ENCODE data around the gene BAIAP2.
"Not testable (repeated sequence)": the region's sequence is repeated elsewhere in the genome, so short reads cannot be mapped to it uniquely, and the experiment has no call there.

The BAIAP2 gene

GRCh38 chr17:81142301-81143199, 107.6 kb downstream of the BAIAP2 start:
- TF ChIP-seq, protein P1, sequence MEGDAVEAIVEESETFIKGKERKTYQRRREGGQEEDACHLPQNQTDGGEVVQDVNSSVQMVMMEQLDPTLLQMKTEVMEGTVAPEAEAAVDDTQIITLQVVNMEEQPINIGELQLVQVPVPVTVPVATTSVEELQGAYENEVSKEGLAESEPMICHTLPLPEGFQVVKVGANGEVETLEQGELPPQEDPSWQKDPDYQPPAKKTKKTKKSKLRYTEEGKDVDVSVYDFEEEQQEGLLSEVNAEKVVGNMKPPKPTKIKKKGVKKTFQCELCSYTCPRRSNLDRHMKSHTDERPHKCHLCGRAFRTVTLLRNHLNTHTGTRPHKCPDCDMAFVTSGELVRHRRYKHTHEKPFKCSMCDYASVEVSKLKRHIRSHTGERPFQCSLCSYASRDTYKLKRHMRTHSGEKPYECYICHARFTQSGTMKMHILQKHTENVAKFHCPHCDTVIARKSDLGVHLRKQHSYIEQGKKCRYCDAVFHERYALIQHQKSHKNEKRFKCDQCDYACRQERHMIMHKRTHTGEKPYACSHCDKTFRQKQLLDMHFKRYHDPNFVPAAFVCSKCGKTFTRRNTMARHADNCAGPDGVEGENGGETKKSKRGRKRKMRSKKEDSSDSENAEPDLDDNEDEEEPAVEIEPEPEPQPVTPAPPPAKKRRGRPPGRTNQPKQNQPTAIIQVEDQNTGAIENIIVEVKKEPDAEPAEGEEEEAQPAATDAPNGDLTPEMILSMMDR (IDR thresholded peaks at IDR 0.05; ENCODE audit: low read depth, low read length) = peak; percentile 93
- peak; percentile 93 for DNase-seq
- no peaks in the 10 kb centered on the region for H3K9me3 ChIP-seq (ENCODE audit: severe bottlenecking)
- no peak overlapping the region for H3K4me3 ChIP-seq (ENCODE audit: low read depth, low read length)
- H3K27ac ChIP-seq = peak overlapping the region; percentile 37; the same call in 1 of the 2 replicates
- H3K36me3 ChIP-seq = no peaks in the 10 kb centered on the region
- H3K27me3 ChIP-seq (ENCODE audit: insufficient read depth, low read depth, severe bottlenecking) = no peaks in the 10 kb centered on the region

- Histone ChIP-seq H3K4me3 (ENCODE audit: low read depth, low read length) (no peak overlapping the region), H3K27me3 (ENCODE audit: insufficient read depth, low read depth, severe bottlenecking) (no peaks in the 10 kb centered on the region), H3K27ac (peak overlapping the region; percentile 37; the same call in 1 of the 2 replicates), H3K9me3 (ENCODE audit: severe bottlenecking) (no peaks in the 10 kb centered on the region), H3K36me3 (no peaks in the 10 kb centered on the region)
- TF ChIP-seq, protein P1 (IDR thresholded peaks at IDR 0.05; ENCODE audit: low read depth, low read length) = no peak
- DNase-seq = no peak
These were observed 108.2 kb downstream of the BAIAP2 start for GRCh38 chr17:81143200-81143527.

GRCh38 chr17:81143717-81144422, 108.9 kb downstream of the BAIAP2 start:
- Histone ChIP-seq H3K9me3 (ENCODE audit: severe bottlenecking) (no peaks in the 10 kb centered on the region), H3K4me3 (ENCODE audit: low read depth, low read length) (no peak overlapping the region), H3K36me3 (no peaks in the 10 kb centered on the region), H3K27me3 (ENCODE audit: insufficient read depth, low read depth, severe bottlenecking) (no peaks in the 10 kb centered on the region), H3K27ac (no peak overlapping the region; the same call in 1 of the 2 replicates)
- TF ChIP-seq, protein P1 (IDR thresholded peaks at IDR 0.05; ENCODE audit: low read depth, low read length) = no peak
- no peak for DNase-seq

DNA sequence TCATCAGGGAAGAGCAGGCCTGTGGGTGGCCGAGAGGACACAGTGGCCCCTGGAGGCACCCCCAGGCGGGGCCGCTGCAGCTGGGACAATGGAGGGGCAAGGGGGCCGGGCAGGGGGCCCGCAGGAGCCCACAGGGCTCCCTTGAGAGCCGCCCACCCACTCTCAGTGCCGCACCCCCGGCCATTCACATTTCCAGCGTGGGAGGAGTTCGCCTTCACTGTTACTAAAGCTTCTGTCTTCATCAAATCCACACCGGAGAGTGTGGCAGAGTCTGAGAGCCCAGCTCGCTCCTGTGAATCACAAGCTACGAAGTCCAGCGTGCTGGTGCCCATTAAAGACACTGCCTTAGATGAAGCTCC, 109.5 kb downstream of the BAIAP2 start:
- no peaks in the 10 kb centered on the region for H3K9me3 ChIP-seq (ENCODE audit: severe bottlenecking)
- no peak overlapping the region for H3K27ac ChIP-seq
- H3K4me3 ChIP-seq (ENCODE audit: low read depth, low read length) = no peak overlapping the region
- no peaks in the 10 kb centered on the region for H3K27me3 ChIP-seq (ENCODE audit: insufficient read depth, low read depth, severe bottlenecking)
- H3K36me3 ChIP-seq = no peaks in the 10 kb centered on the region
- TF ChIP-seq, protein P1 (IDR thresholded peaks at IDR 0.05; ENCODE audit: low read depth, low read length) = no peak
- no peak for DNase-seq

GRCh38 chr17:81146208-81146607, 111.3 kb downstream of the BAIAP2 start:
- H3K27ac ChIP-seq; H3K9me3 ChIP-seq (ENCODE audit: severe bottlenecking); H3K36me3 ChIP-seq; DNase-seq; H3K4me3 ChIP-seq (ENCODE audit: low read depth, low read length); H3K27me3 ChIP-seq (ENCODE audit: insufficient read depth, low read depth, severe bottlenecking): not testable (repeated sequence)

DNA sequence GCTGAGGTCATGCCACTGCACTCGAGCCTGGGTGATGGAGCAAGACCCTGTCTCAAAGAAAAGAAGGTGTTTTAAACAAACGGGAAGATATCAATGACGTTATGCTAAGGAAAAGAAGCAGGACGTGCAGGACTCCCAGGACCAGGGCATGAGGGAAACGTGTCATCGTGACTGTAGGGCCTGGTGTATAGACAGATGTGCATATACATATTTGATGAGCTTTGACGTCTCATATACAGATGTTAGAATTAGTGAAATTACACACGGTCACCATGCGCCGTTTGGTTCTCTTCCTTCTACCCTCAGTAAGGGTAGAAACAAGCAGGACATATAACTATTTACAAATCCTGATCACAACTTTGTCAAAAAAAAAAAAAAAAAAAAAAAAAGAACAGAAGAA, 112.8 kb downstream of the BAIAP2 start:
- no peak overlapping the region for H3K4me3 ChIP-seq (ENCODE audit: low read depth, low read length)
- TF ChIP-seq, protein P1 (IDR thresholded peaks at IDR 0.05; ENCODE audit: low read depth, low read length) = no peak
- H3K27me3 ChIP-seq (ENCODE audit: insufficient read depth, low read depth, severe bottlenecking) = no peaks in the 10 kb centered on the region
- H3K27ac ChIP-seq = no peak overlapping the region
- no peaks in the 10 kb centered on the region for H3K9me3 ChIP-seq (ENCODE audit: severe bottlenecking)
- no peak for DNase-seq
- no peaks in the 10 kb centered on the region for H3K36me3 ChIP-seq

Measured in WERI-Rb-1 (cell line).